Glomerular visceral epithelial cell (primary cell): ENCODE results near the gene GGTA1.
"Not testable (repeated sequence)": the region's sequence is repeated elsewhere in the genome, so short reads cannot be mapped to it uniquely, and the experiment has no call there.

ENCODE experiments used
- DNase-seq: peaks from one replicate; pipeline ENCODE4 v3.0.0-alpha.2; 2016; ENCODE audit errors: extremely low spot score

The GGTA1 gene

GRCh38 chr9:121458449-121458848 is 41.2 kb downstream of the GGTA1 start:
- DNase-seq: not testable (repeated sequence)

GRCh38 chr9:121455527-121456239 is 44.0 kb downstream of the GGTA1 start:
- no peak for DNase-seq

GRCh38 chr9:121454972-121455371 is 44.7 kb downstream of the GGTA1 start:
- DNase-seq: no peak

GRCh38 chr9:121453232-121453892 is 46.3 kb downstream of the GGTA1 start:
- no peak for DNase-seq

- no peak for DNase-seq
Observed at GRCh38 chr9:121452085-121452484, 47.6 kb downstream of the GGTA1 start.

GRCh38 chr9:121451586-121451985 is 48.1 kb downstream of the GGTA1 start:
- DNase-seq: no peak

GRCh38 chr9:121450241-121450640 is 49.4 kb downstream of the GGTA1 start:
- DNase-seq: no peak

- DNase-seq: no peak
Observed at GRCh38 chr9:121449786-121450185, 49.9 kb downstream of the GGTA1 start.

- DNase-seq: peak; percentile 80
Observed at GRCh38 chr9:121447321-121447834, 52.3 kb downstream of the GGTA1 start.

GRCh38 chr9:121445986-121446385 is 53.7 kb downstream of the GGTA1 start:
- no peak for DNase-seq

- no peak for DNase-seq
Observed at GRCh38 chr9:121443981-121444380, 55.7 kb downstream of the GGTA1 start.

- DNase-seq: no peak
Observed at GRCh38 chr9:121441165-121441564, 58.5 kb downstream of the GGTA1 start.

GRCh38 chr9:121439711-121440664 is 59.7 kb downstream of the GGTA1 start:
- peak; percentile 24 for DNase-seq

GRCh38 chr9:121439016-121439415 is 60.6 kb downstream of the GGTA1 start:
- DNase-seq: no peak

GRCh38 chr9:121437891-121438290 is 61.8 kb downstream of the GGTA1 start:
- DNase-seq: no peak

- DNase-seq: not testable (repeated sequence)
Observed at GRCh38 chr9:121437046-121437445, 62.6 kb downstream of the GGTA1 start.

- no peak for DNase-seq
Observed at GRCh38 chr9:121434969-121435368, 64.7 kb downstream of the GGTA1 start.

- DNase-seq: no peak
Observed at GRCh38 chr9:121427899-121428298, 71.7 kb downstream of the GGTA1 start.

GRCh38 chr9:121424024-121424432 is 75.6 kb downstream of the GGTA1 start:
- DNase-seq: no peak

- DNase-seq: no peak
Observed at GRCh38 chr9:121411993-121412392, 87.7 kb downstream of the GGTA1 start.

GRCh38 chr9:121405899-121406298 is 93.7 kb downstream of the GGTA1 start:
- DNase-seq: no peak
